Keratinocyte (primary cell): ENCODE data around the gene CRKL.

Experiments
- CTCF ChIP-seq, 3 experiments: IDR thresholded peaks in 1 of 3; conservative IDR thresholded peaks in 1 of 3; optimal IDR thresholded peaks in 1 of 3; 2 replicates in 2 of 3; 3 replicates in 1 of 3; pipeline versions ENCODE3 to v1.5.1; 2011; ENCODE audit warnings: low read length in 3 of 3, mild to moderate bottlenecking in 3 of 3, moderate library complexity in 2 of 3, control low read depth in 1 of 3, inconsistent platforms in 1 of 3; ENCODE audit not compliant: insufficient read depth in 2 of 3; ENCODE audit errors: extremely low read depth in 1 of 3
- EZH2 ChIP-seq: IDR thresholded peaks from one replicate; pipeline ENCODE4 v1.6.1; 2012; ENCODE audit warnings: inconsistent platforms, mild to moderate bottlenecking, low read length, moderate library complexity

GRCh38 chr22:20970939-20971657, 53.9 kb downstream of the CRKL start:
- TF ChIP-seq CTCF (optimal IDR thresholded peaks at IDR 0.05 in 1 of 3, IDR thresholded peaks at IDR 0.05 in 1 of 3, conservative IDR thresholded peaks at IDR 0.05 in 1 of 3; ENCODE audit: extremely low read depth in 1 of 3, insufficient read depth in 2 of 3, low read length in 3 of 3), result no peak
- no peak for TF ChIP-seq EZH2
